ENCODE results near the gene ARHGAP22.

ARHGAP22 gene

GRCh38 chr10:48495282-48496045 lies 109.4 kb downstream of the ARHGAP22 start:
- DNase-seq: no peak

- DNase-seq: no peak
Observed at GRCh38 chr10:48494611-48495010, 110.3 kb downstream of the ARHGAP22 start.

- no peak for DNase-seq
Observed at GRCh38 chr10:48494073-48494472, 110.8 kb downstream of the ARHGAP22 start.

DNA sequence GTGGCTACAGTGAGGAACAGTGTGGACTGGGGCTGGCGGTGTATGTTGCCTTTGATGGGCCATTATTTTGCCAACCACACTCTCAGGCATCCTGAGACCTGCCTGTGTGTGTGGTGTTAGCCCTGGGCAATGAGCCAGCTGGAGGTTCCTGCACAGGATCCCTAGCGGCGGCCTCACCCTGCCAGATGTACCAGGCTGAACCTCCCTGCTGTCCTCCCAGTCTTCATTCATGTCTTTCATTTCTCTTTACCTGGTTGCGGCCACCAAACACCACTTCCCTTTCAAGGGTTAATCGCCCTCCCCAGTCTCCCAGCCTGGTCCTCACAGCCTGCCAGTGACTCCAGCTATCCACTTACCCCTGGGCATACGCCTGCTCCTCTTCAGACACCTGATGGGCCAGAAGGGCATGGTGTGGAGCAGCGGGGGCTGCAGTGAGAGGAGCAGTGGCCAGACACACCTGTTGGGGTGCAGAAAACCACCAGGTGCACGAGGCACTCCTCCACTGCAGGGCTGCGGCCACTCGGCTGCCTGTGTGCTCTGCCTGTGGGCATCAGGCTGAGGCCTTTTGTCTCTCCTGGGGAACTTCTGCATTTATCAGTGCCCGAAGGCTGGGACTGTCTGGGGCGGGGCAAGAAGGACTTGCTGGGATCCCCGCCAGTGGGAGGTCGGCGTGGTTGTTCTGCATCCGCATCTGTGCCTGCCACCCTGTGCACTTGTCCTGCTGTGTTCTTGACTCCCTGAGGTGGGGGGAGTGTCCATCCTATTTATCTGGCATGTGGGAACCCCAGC lies 111.6 kb downstream of the ARHGAP22 start:
- DNase-seq: no peak

DNA sequence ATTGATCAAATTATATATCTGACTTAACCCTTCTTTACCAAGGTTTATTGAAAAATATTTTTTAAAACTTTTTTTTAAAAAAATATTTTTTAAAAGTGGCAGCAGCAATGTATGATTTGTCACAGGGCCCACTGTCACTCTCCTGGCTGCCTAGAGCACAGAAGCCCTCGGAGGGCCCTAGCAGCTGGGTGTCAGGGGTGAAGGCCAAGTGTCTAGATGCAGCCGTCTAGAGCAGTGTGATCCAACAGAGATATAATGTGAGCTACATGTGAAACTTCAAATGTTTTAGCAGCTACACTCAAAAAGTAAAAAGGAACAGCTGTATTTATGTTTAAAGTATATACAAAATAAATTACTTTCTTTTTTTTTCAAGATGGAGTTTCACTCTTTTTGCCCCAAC lies 112.7 kb downstream of the ARHGAP22 start:
- no peak for DNase-seq

- no peak for DNase-seq
Observed at GRCh38 chr10:48491392-48492139, 113.3 kb downstream of the ARHGAP22 start.

- DNase-seq: no peak
Observed at GRCh38 chr10:48490946-48491345, 113.9 kb downstream of the ARHGAP22 start.

GRCh38 chr10:48490571-48490940 lies 114.3 kb downstream of the ARHGAP22 start:
- no peak for DNase-seq

DNA sequence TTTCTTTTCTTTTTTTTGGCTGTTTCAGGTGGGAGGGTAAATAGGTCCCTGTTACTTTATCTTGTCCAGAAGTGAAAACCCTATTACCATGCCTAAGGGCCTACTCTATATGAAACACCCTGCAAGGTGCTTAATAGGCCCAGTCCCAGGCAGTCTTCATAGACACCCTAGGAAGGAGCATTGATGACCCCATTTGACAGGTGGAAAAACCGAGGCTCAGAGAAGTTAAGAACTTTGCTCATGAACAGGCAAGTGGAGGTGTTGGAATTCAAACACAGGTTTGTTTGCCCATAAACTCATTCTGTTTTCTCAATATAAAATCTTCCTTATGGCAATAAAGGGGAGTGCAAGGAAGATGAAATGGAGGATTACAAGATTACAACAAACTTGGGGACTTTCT lies 115.8 kb downstream of the ARHGAP22 start:
- no peak for DNase-seq

- DNase-seq: no peak
Observed at GRCh38 chr10:48487244-48487643, 117.6 kb downstream of the ARHGAP22 start.

DNA sequence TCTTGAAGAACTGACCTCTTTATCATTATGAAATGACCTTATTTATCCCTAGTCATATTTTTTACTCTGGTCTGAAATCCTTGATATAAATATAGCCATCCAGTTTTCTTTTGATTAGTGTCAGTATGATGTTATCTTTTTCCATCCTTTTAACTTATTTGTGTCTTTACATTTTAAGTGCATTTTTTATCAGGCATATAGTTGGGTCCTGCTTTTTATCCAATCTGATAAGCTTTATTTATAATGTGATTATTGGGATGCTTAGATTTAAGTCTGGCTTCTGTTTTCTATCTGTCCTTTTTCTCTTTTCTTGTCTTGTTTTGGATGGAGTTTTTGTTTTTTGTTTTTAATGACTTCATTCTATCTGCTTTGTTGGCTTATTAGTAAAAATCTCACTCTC lies 119.2 kb downstream of the ARHGAP22 start:
- no peak for DNase-seq

GRCh38 chr10:48484911-48485310 lies 120.0 kb downstream of the ARHGAP22 start:
- DNase-seq: no peak

DNA sequence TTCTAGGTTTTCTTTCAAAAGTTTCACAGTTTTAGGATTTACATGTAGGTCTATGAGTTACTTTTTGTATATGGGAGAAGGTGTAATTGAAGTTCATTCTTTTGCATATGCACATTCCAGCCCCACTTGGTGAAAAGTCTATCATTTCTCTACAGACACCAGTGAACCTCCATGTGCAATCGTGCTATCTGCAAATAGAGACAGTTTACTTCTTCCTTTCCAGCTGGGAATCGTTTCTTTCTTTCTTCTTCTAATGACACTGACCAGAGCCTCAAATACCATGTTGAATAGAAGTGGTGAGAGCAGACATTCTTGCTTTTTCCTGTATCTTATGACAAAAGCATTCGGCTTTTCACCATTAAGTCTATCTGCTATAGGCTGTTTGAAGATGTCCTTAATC lies 122.7 kb downstream of the ARHGAP22 start:
- no peak for DNase-seq

DNA sequence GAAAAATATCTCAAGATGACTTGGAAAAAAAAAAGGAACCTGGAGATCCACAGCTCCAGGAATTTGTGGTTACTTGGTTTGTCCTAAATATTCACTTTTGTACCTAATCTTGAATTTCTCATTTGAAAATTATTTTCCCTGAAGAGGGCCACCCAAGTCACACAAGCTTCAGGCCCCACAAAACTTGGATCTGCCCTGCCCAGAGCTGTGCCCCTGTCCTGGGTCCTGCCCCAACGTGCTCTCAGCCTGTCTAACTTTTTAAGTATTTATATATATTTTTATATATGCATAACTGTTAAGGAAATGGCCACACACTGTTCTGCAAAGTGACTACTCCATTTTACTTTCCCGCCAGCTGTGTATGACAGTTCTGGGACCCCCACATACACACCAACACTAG lies 123.5 kb downstream of the ARHGAP22 start:
- no peak for DNase-seq

DNA sequence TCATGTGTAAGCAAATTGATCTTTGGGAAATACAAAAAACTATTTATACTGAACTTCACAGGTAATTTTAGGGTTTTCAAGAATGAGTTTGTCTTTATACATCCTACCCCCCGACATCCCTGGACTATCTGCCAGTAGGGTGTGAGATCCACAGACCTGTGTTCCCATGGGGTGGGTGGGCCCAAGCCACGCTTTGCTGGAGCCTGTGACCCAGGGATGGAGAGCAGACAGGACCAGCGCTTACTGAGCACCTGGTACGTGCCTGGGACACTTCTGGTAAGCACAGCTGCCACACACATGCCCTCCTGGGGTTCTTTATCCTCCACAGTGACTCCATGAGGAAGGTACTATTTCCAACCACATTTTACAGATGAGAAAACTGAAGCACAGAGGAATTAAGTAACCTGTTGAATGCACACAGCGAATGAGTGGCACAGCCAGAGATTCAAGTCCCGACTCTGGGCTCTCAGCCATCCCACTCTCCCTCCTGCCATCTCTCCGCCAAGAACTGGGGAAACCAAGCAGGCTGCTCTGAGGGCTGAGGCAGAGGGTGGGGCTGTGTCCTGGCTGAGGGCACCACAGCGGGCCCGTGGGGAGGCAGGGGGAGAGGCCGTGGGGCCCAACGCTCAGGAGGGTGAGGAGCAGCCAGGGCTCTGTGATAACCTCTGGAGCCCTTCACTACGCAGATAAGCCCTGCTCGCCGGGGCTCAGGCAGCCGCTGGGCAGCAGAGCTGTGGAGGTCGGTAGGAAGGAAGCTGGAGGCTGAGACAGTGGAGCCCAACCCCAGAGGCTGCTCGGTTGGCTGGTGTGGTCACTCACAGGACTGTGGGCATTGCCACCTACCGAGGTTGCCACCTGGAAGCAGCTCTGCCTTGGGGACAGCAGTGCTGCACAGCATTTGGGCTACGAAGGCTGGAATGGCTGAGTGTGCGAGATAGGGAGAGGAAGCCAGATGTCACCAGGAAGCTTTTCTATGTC lies 124.2 kb downstream of the ARHGAP22 start:
- no peak for DNase-seq

DNA sequence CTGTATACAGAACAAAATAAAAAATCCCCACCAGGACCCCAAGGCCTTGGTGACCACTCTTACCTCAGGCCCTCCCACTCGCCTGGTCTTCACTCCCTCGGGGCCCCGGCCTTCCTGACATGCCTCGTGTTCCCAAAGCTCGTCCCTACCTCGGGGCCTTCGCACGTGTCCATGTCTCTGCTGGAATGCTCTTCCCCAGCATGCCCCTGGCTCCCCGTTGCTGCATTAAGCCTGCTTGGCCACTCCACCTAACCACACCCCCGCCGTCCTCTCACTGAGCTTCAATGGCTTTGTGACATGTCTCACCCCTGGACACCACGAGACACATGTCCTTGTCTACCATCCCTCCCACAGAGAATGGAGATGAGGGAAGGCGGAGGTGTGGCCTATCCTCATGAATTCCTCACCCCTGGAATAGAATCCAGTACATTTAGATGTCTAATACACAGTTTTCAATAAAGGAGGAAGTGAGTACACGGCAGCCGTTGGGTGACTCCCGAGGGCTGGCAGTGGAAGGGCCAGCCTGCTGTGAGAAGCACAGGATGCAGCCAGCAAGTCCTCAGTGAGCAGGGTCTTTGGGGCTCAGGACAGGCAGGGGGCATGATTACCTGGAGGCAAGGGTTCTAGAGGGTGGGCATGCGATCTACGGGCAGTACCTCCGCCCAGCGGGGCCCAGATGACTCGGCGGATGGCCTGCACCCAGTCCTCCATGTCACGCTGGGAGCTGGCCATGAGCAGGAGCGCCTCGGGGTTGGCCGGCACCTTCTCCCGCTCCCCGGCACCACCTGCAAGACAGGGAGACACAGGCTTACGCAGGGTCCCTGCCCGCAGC lies 125.7 kb downstream of the ARHGAP22 start:
- no peak for DNase-seq

DNA sequence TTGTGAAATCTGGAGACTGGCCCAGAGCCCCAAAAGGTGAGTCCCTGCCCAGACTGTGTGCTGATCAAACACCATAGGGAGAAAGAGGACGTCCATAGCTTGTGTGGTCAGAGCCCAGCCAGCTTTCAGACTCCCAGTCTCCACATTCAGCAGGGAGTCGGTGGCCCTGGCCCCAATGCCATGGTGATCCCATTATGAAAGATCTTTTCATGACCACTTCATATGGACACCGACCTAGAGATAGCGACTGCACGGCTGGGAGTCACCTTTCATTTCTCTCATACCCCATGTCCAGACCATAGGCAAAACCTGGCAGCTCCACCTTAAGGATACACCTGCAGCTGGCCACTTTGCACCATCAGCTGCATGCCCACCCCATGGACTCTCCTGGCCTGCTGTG lies 126.4 kb downstream of the ARHGAP22 start:
- DNase-seq: no peak

DNA sequence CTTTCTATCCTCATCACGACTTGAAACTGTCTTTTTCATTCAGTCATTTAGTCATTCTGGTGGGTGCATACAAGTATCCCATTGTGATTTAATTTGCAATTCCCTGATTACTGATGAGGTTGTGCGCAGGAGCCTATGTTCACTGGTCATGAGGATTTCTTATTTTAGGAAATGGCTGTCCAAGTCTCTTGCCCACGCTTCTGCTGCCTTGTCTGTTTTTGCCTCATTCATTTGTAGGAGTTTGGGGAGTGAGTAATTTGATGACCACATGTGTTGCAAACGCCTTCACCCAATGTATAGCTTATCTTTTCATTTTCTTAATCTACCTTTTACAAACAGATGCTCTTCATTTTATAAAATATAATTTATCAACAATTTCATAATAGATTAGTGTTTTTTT lies 127.3 kb downstream of the ARHGAP22 start:
- DNase-seq: no peak

DNA sequence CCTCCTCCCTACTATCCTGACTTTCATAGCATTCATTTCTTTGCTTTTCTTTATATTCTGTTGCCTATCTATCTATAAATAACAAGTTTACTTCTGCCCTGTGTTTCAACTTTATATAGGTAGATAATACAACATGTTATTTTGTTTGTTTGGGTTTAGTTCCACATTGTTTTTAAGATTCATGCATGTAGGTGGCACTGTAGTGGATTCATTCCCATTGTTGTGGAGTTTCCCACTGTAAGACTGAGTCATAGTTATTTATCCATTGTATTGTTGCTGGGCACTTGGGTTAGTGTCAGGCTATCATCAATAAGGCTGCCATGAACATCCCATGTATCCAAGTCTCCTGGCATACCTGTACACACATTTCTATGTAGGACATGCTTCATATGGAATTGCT lies 127.7 kb downstream of the ARHGAP22 start:
- DNase-seq: no peak

DNA sequence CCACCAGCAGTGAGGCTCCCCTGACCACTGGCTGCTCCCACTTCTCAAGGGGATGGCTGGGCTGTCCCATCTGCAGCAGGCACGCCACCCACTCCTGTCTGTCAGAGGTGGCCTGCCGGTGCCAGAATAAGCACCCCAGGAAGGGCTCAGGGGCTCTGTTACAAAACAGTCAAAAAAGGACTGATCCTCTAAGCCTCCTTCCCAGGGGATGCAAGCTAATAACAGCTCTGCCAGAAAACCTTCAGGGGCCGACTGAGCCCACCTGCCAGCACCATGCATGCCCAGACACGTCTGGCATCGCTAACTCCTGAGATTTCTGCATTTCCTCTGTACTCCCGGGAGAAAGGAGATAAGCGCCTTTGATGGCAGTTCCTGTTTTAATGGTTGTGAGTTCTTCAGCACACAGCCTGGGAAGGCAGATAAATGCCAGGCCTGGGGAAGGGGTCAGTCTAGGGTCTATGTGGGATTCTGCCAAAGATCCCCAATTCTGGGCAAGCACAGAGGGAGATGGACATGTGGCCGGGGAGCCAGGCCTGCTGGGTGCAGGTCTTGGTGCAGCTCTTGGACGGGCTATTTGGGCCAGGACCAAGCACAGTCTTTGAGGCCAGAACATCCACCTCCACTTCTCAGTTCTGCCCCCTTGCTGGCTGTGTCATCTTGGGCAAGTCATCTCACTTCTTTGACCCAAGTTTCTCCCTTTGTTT lies 128.4 kb downstream of the ARHGAP22 start:
- no peak for DNase-seq

DNA sequence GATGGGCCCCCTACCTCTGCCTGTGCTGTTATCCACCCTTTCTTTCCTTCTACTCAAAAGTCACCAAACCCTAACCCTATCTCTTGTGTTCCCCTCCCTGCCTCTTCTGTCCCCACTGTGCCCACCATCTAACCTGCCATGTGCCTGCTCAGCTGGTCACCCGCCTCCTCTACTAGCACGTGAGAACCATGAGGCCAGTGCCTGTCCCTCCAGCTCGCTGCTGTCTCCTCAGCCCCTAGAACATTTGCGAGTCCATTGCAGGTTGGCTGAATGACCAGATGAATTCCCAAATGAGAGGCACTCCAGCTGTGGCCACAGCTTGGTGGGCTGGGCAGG lies 129.0 kb downstream of the ARHGAP22 start:
- DNase-seq: no peak
